Suprapubic skin (tissue), 4 donors: ENCODE data around the gene TRIM54. TPM values are rescaled to one million over a fixed set of nuclear protein-coding genes. Genes with fewer than 3 reads are reported as not detected.
"Not testable (repeated sequence)": the region's sequence is repeated elsewhere in the genome, so short reads cannot be mapped to it uniquely, and the experiment has no call there.

Experiments
- DNase-seq, 2 donors: peaks; one replicate each; pipeline ENCODE4 v3.0.0-alpha.2; 2019; ENCODE audit warnings: low spot score in 2 of 2
- H3K27ac ChIP-seq: fragments of 200-600 bp; sonication (generic); one replicate; pipeline ENCODE4 v1.5.1; 2019
- H3K27me3 ChIP-seq: fragments of 200-600 bp; sonication (generic); one replicate; pipeline ENCODE4 v1.5.1; 2019
- H3K36me3 ChIP-seq: fragments of 200-600 bp; sonication (generic); one replicate; pipeline ENCODE4 v1.5.1; 2019
- H3K4me1 ChIP-seq: fragments of 200-600 bp; sonication (generic); one replicate; pipeline ENCODE4 v1.5.1; 2019
- H3K4me3 ChIP-seq: fragments of 200-600 bp; sonication (generic); one replicate; pipeline ENCODE4 v1.5.1; 2019; ENCODE audit warnings: mild to moderate bottlenecking
- H3K9me3 ChIP-seq: fragments of 200-600 bp; sonication (generic); one replicate; pipeline ENCODE4 v1.5.1; 2019
- EP300 ChIP-seq: sonication (generic); formaldehyde crosslinking; IDR thresholded peaks from one replicate; pipeline ENCODE4 v1.6.1; 2017; ENCODE audit warnings: antibody characterized with exemption
- POLR2A ChIP-seq, 2 donors: fragments of 450-650 bp; IDR thresholded peaks; one replicate each; pipeline ENCODE4 v1.6.1; 2017; ENCODE audit warnings: antibody characterized with exemption in 2 of 2, mild to moderate bottlenecking in 2 of 2, moderate library complexity in 2 of 2
- POLR2AphosphoS5 ChIP-seq, 3 donors: sonication (generic); formaldehyde crosslinking; IDR thresholded peaks; one replicate each; pipeline ENCODE4 v1.6.1; 2017; ENCODE audit warnings: antibody characterized with exemption in 3 of 3
- WGBS: methylation state at CpG from one replicate; pipeline ENCODE4 v1.1.5; 2018; 5-methylcytosine and 5-hydroxymethylcytosine counted together
- total RNA-seq, 4 donors: library from RNA; depleted of rRNA; stranded (reverse); fragments of >200 nt; gene quantifications; one replicate each; pipeline ENCODE4 v1.1.0, GENCODE V29; 2016
- TF ChIP-seq, protein P1 (sequence below), 2 donors: fragments of 200-600 bp in 1 of 2; fragments of 450-650 bp in 1 of 2; sonication (generic) in 1 of 2; IDR thresholded peaks; one replicate each; pipeline ENCODE4 v1.5.1; 2016 to 2019; ENCODE audit warnings: antibody characterized with exemption in 2 of 2, mild to moderate bottlenecking in 1 of 2, moderate library complexity in 1 of 2

TRIM54 gene
- total RNA-seq, 4 donors from 2014 or later, result not detected

DNA sequence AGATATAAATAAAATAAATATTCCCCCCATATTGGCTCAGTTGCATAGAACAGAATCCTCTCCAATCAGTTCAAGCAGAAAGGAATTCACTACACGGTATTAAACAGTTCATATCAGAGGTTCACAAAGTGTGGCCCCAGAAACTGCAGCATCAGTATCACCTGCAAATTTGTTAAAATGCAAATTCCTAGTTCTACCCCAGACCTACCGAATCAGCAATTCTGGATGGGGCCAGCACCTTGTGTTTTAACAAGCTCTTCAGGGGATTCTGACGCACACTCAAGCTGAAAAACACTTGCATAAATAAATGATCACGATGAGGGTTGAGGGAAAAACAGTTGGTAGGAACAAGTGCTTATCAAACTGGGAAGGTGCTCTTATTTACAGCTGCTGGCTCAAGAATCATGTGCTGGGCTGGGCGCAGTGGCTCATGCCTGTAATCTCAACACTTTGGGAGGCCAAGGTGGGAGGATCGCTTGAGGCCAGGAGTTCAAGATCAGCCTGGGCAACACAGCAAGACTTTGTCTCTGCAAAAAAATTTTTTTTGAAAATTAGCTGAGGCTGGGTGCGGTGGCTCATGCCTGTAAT is 68.0 kb downstream of the TRIM54 start:
- 84% methylated on average over 7 of the region's 7 CpGs for WGBS
- H3K27me3 ChIP-seq, result no peaks in the 10 kb centered on the region

DNA sequence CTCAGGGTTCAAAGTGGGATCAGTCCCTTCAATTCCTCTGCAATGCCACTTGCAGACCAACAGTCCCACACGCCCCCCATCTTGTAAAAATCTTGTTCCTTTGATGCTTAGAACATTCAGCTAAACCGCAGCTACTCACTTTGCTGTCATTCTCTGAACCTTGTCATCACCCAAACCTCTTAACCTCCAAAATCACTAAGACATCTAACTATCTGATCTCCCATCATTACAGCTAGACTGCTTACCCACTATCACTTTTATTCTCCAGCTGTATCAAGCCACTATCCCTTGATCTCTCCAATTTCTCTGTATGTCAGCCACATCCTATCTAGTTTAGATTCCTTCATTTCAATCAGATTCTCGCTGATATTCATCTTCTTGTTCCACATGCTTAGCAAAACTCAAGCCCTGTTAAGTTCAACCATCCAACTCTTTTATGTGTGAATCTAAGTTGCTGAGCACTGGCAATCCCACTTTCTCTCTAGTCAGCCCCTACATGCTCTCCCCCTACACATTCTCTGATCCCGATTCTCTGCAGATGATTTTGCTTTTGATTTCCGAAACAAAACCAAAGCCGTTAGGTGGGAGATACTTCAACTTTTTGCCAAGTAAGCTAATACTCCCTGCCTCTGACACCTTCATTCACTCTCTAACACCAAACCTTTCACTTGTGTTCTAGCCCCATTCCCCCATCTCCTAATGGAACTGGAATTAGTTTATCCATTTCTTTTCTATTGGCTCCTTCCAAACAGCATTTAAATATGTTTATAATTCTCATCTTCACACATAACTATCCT is 69.8 kb downstream of the TRIM54 start:
- no peaks in the 10 kb centered on the region for H3K27me3 ChIP-seq
- H3K36me3 ChIP-seq, result no peaks in the 10 kb centered on the region
- H3K4me1 ChIP-seq, result peaks cover 27% of the 10 kb centered on the region
- no peak overlapping the region for H3K27ac ChIP-seq
- no peaks in the 10 kb centered on the region for H3K9me3 ChIP-seq
- 84% methylated on average over 6 of the region's 6 CpGs for WGBS
- no peak overlapping the region for H3K4me3 ChIP-seq
- DNase-seq, result no peak
- TF ChIP-seq, protein P1, sequence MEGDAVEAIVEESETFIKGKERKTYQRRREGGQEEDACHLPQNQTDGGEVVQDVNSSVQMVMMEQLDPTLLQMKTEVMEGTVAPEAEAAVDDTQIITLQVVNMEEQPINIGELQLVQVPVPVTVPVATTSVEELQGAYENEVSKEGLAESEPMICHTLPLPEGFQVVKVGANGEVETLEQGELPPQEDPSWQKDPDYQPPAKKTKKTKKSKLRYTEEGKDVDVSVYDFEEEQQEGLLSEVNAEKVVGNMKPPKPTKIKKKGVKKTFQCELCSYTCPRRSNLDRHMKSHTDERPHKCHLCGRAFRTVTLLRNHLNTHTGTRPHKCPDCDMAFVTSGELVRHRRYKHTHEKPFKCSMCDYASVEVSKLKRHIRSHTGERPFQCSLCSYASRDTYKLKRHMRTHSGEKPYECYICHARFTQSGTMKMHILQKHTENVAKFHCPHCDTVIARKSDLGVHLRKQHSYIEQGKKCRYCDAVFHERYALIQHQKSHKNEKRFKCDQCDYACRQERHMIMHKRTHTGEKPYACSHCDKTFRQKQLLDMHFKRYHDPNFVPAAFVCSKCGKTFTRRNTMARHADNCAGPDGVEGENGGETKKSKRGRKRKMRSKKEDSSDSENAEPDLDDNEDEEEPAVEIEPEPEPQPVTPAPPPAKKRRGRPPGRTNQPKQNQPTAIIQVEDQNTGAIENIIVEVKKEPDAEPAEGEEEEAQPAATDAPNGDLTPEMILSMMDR (IDR thresholded peaks at IDR 0.05), result no peak
- TF ChIP-seq POLR2A (IDR thresholded peaks at IDR 0.05) (no peak), POLR2AphosphoS5 (IDR thresholded peaks at IDR 0.05) (no peak), EP300 (no peak)

More for the DNA sequence above, 68.0 kb downstream of the TRIM54 start:
- Histone ChIP-seq H3K27ac (no peak overlapping the region), H3K4me3 (no peak overlapping the region), H3K36me3 (no peaks in the 10 kb centered on the region), H3K4me1 (peaks cover 20% of the 10 kb centered on the region), H3K9me3 (no peaks in the 10 kb centered on the region)
- DNase-seq, result no peak
- TF ChIP-seq, protein P1 (IDR thresholded peaks at IDR 0.05), result no peak
- no peak for TF ChIP-seq POLR2AphosphoS5 (IDR thresholded peaks at IDR 0.05)
- TF ChIP-seq EP300, result no peak
- no peak for TF ChIP-seq POLR2A (IDR thresholded peaks at IDR 0.05)

DNA sequence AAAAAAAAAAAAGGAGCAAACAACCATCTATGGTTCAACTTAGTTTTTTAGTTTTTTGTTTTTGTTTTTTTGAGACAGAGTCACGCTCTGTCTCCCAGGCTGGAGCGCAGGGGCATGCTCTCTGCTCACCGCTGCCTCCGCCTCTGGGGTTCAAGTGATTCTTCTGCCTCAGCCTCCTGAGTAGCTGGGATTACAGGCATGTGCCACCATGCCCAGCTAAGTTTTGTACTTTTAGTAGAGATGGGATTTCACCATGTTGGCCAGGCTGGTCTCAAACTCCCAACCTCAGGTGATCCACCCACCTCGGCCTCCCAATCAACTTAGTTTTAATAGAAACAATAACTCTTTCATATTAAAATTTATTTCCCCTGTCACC is 71.1 kb downstream of the TRIM54 start:
- H3K36me3 ChIP-seq, H3K27ac ChIP-seq, DNase-seq, H3K27me3 ChIP-seq, H3K9me3 ChIP-seq, H3K4me3 ChIP-seq: not testable (repeated sequence)
- 96% methylated on average over 5 of the region's 5 CpGs for WGBS
- peaks cover 37% of the 10 kb centered on the region for H3K4me1 ChIP-seq

DNA sequence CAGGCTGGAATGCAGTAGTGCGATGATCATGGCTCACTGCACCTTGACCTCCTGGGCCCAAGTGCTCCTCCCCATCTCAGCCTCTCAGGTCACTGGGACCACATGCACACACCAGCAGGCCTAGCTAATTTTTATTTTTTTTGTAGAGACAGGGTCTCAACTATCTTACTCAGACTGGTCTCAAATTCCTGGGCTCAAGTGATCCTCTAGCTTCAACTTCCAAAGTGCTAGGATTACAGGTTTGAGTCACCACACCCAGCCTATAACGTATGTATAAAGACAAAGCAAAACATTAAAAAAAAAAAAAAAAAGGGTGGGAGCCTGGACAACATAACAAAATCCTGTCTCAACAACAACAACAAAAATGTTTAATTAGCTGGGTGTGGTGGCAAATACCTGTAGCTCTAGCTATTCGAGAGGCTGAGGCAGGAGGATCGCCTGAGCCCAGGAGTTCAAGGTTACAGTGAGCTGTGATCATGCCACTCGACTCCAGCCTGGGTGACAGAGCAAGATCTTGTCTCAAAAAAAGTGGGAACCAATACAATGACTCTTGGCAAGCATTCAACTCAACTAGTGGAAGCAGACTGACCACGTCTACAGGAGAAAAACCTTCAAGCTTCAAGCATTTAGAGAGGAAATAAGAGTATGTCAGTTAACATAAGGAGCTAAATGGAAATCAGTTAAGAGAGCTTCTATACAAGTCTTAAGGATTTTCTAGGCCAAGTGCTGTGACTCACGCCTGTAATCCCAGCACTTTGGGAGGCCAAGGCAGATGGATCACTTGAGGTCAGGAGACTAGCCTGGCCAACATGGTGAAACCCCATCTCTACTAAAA is 71.8 kb downstream of the TRIM54 start:
- H3K36me3 ChIP-seq, result no peaks in the 10 kb centered on the region
- H3K4me1 ChIP-seq, result peaks cover 38% of the 10 kb centered on the region
- H3K27ac ChIP-seq, result no peak overlapping the region
- DNase-seq, result no peak
- WGBS, result 63% methylated on average over 7 of the region's 7 CpGs
- H3K4me3 ChIP-seq, result no peak overlapping the region
- no peaks in the 10 kb centered on the region for H3K27me3 ChIP-seq
- TF ChIP-seq POLR2A (IDR thresholded peaks at IDR 0.05) (no peak), POLR2AphosphoS5 (IDR thresholded peaks at IDR 0.05) (no peak), EP300 (no peak)
- TF ChIP-seq, protein P1 (IDR thresholded peaks at IDR 0.05), result no peak
- H3K9me3 ChIP-seq, result no peaks in the 10 kb centered on the region

DNA sequence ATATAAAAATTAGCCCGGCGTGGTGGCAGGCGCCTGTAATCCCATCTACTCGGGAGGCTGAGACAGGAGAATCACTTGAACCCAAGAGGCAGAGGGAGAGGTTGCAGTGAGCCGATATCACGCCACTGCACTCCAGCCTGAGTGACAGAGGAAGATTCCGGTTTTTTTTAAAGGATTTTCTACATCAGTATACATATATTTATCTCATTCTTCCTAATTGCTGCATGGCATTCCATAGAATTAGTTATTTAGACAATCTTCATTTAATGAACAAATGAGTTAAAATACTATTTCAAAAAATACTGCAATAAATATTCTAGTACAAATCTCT is 72.3 kb downstream of the TRIM54 start:
- 93% methylated on average over 7 of the region's 7 CpGs for WGBS
- H3K36me3 ChIP-seq, result no peaks in the 10 kb centered on the region
- no peaks in the 10 kb centered on the region for H3K27me3 ChIP-seq
- peaks cover 38% of the 10 kb centered on the region for H3K4me1 ChIP-seq
- DNase-seq, result no peak
- H3K27ac ChIP-seq, result no peak overlapping the region
- no peak overlapping the region for H3K4me3 ChIP-seq
- H3K9me3 ChIP-seq, result no peaks in the 10 kb centered on the region
- TF ChIP-seq, protein P1 (IDR thresholded peaks at IDR 0.05), result no peak
- no peak for TF ChIP-seq POLR2AphosphoS5 (IDR thresholded peaks at IDR 0.05)
- TF ChIP-seq EP300, result no peak
- no peak for TF ChIP-seq POLR2A (IDR thresholded peaks at IDR 0.05)
